ENCODE measurements around the gene CDH1.
"Not testable (repeated sequence)": the region's sequence is repeated elsewhere in the genome, so short reads cannot be mapped to it uniquely, and the experiment has no call there.

Gene CDH1

DNA sequence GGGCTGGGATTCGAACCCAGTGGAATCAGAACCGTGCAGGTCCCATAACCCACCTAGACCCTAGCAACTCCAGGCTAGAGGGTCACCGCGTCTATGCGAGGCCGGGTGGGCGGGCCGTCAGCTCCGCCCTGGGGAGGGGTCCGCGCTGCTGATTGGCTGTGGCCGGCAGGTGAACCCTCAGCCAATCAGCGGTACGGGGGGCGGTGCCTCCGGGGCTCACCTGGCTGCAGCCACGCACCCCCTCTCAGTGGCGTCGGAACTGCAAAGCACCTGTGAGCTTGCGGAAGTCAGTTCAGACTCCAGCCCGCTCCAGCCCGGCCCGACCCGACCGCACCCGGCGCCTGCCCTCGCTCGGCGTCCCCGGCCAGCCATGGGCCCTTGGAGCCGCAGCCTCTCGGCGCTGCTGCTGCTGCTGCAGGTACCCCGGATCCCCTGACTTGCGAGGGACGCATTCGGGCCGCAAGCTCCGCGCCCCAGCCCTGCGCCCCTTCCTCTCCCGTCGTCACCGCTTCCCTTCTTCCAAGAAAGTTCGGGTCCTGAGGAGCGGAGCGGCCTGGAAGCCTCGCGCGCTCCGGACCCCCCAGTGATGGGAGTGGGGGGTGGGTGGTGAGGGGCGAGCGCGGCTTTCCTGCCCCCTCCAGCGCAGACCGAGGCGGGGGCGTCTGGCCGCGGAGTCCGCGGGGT, at the start of gene CDH1:
TSS of gene CDH1 (plus strand) at position 247 of the 684 bp plus-strand sequence. CDS start at position 371, 124 bp downstream.
- DNase-seq = no peak

- DNase-seq = no peak
These were observed 47.2 kb upstream of the CDH1 start for GRCh38 chr16:68689921-68690320.

DNA sequence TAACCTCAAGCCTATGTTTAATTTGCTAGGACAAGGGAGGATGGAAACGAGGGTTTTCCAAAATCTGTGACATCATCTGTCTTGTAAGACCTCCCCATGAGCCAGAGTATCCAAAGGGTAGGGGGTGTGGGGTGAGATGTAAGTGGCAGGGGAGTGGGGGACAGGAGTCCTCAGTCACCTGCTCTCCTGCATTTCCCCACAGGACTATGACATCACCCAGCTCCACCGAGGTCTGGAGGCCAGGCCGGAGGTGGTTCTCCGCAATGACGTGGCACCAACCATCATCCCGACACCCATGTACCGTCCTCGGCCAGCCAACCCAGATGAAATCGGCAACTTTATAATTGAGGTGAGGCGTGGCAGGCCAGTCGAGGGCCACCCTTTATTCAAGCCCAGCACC, 41.5 kb upstream of the CDH1 start:
- DNase-seq = no peak

DNA sequence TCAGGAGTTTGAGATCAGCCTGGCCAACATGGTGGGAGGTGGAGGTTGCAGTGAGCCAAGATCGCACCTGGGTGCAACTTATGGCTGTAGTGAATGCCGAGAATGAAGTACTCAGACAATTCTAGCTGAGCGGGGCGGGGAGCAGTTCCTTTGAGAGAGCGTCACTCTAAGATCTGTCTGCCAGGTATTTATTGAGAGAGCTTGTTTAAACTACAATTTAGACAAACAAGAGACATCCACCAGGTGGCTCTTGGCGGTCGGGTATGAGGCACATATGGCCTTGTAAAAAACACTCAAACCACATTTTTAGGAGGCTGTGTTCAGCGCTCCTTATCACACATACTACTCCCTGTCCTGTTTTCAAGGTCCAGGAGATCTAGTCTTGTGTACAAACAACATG, 40.6 kb upstream of the CDH1 start:
- no peak for DNase-seq

GRCh38 chr16:68698091-68698490, 39.0 kb upstream of the CDH1 start:
- no peak for DNase-seq

GRCh38 chr16:68700120-68700519, 37.0 kb upstream of the CDH1 start:
- no peak for DNase-seq

DNA sequence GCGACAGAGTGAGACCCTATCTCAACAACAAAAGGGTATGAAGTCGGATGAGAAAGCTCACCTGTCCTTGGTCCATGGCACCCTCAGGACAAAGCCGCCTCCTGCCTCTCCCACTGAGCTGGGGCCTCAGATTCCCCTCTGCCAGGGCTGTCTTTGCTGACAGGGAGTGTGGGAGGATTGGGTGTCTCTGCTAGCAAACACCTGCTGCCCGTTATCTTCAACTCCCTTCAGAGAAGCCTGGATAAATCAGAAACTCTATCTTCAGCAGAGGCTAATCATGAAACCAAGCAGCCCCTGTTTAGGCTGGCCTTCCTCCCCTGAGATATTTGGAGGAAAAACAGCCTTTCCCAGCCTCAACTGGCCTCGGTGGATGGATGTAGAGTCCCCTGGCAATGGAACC, 36.3 kb upstream of the CDH1 start:
- no peak for DNase-seq

- peak; percentile 28 for DNase-seq
These were observed 32.7 kb upstream of the CDH1 start for GRCh38 chr16:68704232-68704867.

DNA sequence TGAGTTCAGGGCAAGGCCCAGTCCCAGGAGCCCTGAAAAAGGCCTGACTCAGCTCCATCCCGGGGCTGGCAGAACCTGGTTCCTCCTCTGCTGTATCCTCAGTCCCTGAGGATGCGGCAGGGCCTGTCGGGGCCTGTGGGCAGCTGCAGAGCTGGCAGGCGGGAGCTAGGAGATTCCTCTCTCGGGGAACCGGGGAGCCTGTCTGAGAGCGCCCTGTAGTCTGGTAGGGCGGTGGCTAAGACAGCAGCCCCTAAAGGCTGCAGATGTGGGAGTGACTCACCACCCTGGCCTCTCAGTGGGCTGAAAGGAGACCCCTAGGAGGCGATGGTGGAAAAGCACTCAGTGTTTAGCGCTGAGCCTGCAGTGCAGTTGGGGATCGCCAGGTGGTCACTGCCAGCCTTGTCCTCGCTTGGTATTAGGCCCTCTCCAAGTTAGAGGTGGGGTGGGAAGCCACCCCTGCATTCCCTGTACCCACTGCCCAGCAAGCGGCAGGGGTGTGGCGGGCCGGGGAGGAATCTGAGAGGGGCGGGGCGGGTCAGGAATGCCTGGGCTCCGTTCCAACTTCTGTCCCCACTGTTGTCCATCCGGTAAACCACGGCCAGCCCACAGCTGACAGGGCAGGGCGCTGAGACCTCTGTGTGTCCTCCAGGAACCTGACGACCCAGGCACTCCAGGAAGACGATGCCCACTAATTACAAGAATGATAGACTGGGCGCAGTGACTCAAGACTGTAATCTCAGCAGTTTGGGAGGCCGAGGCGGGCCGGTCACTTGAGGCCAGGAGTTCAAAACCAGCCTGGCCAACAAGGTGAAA, 29.5 kb upstream of the CDH1 start:
- no peak for DNase-seq

GRCh38 chr16:68710211-68710610, 26.9 kb upstream of the CDH1 start:
- DNase-seq = no peak

GRCh38 chr16:68711421-68712139, 25.5 kb upstream of the CDH1 start:
- no peak for DNase-seq

GRCh38 chr16:68713361-68713760, 23.7 kb upstream of the CDH1 start:
- DNase-seq = no peak

DNA sequence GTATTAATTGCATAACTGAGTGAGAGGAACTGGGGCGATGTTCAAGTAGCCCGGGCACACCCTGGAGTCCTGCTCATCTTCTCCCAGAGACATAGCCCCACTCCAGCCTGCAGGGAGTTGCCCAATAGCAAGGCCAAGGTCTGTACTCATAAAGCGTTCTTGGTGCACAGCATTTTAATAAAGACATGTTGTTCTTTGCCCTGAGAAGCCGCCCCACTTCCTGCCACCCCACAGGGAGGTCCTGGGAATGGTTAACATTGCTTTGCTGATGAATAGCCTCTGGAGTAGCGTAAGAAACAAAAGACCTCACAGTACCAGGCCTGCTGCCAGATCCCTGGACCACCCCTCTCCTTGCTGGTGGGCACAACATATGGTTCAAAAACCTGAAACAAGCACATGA, 21.6 kb upstream of the CDH1 start:
- no peak for DNase-seq

GRCh38 chr16:68716516-68716915, 20.6 kb upstream of the CDH1 start:
- DNase-seq = not testable (repeated sequence)

GRCh38 chr16:68717684-68718083, 19.4 kb upstream of the CDH1 start:
- DNase-seq = no peak

DNA sequence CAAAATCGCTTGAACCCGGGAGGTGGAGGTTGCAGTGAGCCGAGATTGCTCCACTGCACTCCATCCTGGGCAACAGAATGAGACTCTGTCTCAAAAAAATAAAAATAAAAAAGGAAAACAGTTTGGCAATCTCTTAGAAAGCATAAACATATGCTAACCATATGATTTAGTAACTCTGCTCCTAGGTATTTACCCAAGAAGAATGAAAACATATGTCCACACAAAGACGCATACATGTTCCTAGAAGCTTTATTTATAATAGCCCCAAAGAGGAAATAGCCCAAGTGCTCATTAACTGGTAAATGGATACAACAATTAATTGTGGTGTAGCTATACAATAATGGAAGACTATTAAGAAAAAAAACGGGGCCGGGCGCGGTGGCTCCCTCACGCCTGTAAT, 18.5 kb upstream of the CDH1 start:
- no peak for DNase-seq

GRCh38 chr16:68719993-68720489, 17.1 kb upstream of the CDH1 start:
- DNase-seq = no peak

DNA sequence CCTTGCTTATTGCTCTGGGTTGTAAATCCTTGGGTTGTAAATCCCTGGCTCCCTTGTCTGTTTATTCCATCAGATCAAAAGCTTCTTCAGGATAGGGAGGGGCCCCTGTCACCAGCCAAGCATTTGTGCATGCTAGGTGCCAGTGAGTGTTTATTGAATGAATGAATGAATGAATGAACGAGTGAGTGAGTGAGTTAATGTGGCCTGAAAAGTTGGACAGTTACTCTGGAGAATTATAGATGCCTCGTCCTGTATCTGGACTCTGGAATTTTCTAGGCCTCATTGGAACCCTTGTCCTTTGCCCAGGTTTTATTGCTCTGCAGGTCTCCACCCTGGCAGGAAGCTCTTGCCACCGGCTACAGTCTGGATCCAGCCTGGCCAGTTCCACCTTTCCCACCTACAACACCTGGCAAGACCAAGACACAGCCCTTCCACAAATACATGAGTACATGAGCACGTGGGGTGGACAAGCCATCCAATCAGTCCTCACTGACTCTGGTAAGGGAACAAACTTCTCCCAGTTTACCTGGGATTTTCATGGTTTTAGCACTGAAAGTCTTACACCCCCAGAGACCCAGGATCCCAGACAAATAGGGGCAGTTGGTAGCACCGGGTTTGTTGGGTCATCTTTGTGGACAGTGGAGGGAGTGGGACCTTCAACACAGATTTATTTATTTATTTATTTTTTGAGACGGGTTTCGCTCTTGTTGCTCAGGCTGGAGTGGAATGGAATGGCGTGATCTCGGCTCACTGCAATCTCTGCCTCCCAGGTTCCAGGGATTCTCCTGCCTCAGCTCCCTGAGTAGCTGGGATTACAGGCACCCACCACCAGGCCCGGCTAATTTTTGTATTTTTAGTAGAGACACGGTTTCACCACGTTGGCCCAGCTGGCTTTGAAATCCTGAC, 14.7 kb upstream of the CDH1 start:
- no peak for DNase-seq

DNA sequence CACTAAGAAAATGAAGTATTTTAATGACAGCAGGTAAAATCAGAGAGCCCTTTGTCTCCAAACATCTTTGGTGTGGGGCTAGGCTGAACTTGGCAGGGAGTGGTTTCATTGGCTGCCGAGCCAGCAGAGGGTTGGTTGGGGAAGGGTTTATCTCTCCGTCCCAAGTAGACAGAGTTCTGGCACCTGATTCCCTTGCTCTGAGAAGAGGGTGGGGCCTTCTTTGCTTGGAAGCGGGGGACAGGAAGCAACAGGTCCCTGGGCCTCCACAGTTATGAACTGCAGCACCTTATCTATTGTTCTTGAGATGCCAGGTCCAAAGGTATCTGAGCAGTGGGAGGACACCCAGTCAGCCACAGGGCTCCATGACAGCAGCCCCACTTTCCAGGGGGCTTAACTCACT, 12.3 kb upstream of the CDH1 start:
- DNase-seq = no peak

DNA sequence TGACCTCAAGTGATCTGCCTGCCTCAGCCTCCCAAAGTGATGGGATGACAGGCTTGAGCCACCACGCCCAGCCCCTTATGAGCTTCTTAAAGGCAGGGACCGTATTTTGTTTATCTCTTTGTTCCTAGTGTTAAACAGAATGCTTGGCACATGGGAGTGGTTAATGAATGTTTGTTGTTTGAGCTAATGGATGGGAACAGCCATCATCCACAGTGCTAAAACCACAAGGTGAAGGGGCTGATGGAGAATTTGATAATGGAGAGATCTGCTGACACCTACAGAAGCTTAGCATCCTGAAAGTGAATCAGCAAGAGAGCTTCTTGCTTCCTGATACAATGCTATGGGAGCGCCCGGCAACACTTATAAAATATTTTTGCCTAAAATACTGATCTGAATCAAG, 8.6 kb upstream of the CDH1 start:
- no peak for DNase-seq

DNA sequence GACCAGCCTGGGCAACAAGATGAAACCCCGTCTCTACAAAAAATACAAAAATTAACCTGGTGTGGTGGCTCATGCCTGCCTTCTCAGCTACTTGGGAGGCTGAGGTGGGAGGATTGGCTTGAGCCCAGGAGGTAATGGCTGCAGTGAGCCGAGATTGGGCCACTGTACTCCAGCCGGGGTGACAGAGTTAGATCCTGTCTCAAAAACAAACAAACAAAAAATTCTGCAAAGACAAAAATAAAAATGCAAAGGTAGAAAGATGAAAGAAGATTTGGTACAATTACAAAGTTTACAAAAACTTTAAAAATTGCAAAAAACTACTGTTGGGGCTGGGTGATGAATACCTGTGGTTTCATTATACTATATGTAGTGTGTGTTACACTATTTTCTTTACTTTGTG, 5.5 kb upstream of the CDH1 start:
- DNase-seq = no peak

DNA sequence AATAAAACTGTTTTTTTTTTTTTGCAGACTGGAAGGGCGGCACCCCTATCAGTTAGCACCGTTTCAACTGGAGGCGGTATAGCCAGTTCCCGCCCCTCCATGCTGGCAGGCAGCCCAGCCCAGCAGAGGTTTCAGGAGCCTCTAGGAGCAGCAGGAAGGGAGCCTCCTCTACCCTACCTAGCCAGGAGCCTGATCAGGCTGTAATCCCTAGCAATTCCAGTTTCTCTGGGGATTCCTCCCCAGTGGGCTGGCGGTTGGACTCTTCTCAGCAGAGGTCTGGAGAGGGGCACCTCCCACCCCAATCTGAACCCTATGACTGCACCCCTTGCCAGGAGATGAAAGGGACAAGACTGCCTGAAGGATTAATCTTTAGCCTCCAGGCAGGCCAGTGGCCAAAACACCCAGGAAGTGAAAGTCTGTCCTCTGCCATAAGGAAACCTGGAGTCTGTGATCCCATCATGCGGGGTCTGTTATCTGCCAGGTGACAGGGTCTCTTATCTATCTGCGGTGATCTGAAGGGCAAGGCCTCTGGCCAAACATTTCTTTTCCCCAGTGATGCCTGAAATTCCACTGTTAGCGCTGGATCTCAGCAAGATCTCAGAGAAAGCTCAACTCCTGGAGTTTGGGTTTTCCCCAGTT, 4.9 kb upstream of the CDH1 start:
- DNase-seq = no peak

All from NCI-H1694 (cell line).